Astrocyte (in vitro differentiated cells and primary cell): ENCODE data around the gene ZCRB1. TPM values are rescaled to one million over a fixed set of nuclear protein-coding genes. Genes with fewer than 3 reads are reported as not detected.

ENCODE experiments used
- DNase-seq: peaks from one replicate; pipeline ENCODE4 v3.0.0-alpha.2; 2010; ENCODE audit warnings: low read depth
- FAIRE-seq: peaks from 2 replicates; lab custom pipeline; 2011; peaks lifted over from hg19 to GRCh38; lab: Jason Lieb, UNC
- H2AFZ ChIP-seq: 2 replicates; pipeline ENCODE4 v1.6.0; 2012; ENCODE audit warnings: low read depth, low read length, inconsistent platforms
- H3K27ac ChIP-seq: 2 replicates; pipeline ENCODE4 v1.5.1; 2011; ENCODE audit warnings: low read depth, low read length, inconsistent platforms
- H3K27me3 ChIP-seq: 2 replicates; pipeline ENCODE4 v1.6.0; 2011; ENCODE audit warnings: low read length, inconsistent platforms; ENCODE audit not compliant: insufficient read depth
- H3K36me3 ChIP-seq: 2 replicates; pipeline ENCODE4 v1.5.1; 2011; ENCODE audit warnings: low read length, inconsistent platforms; ENCODE audit not compliant: insufficient read depth
- H3K4me1 ChIP-seq: 2 replicates; pipeline ENCODE4 v1.5.1; 2011; ENCODE audit warnings: low read length, inconsistent platforms; ENCODE audit not compliant: insufficient read depth
- H3K4me2 ChIP-seq: 2 replicates; pipeline ENCODE4 v1.6.0; 2012; ENCODE audit warnings: low read length, inconsistent platforms
- H3K4me3 ChIP-seq: 2 replicates; pipeline ENCODE4 v1.5.1; 2011; ENCODE audit warnings: low read depth, mild to moderate bottlenecking, low read length, inconsistent platforms; ENCODE audit not compliant: insufficient read depth
- H3K79me2 ChIP-seq: 2 replicates; pipeline ENCODE4 v1.6.0; 2012; ENCODE audit warnings: mild to moderate bottlenecking, low read length, inconsistent platforms; ENCODE audit not compliant: insufficient read depth
- H3K9ac ChIP-seq: 2 replicates; pipeline ENCODE4 v1.6.0; 2012; ENCODE audit warnings: mild to moderate bottlenecking, low read length, inconsistent platforms
- H3K9me3 ChIP-seq: 2 replicates; pipeline ENCODE4 v1.5.1; 2012; ENCODE audit warnings: low read depth, mild to moderate bottlenecking, low read length, inconsistent platforms; ENCODE audit not compliant: insufficient read depth
- H4K20me1 ChIP-seq: 2 replicates; pipeline ENCODE4 v1.6.0; 2012; ENCODE audit warnings: low read length, inconsistent platforms; ENCODE audit not compliant: insufficient read depth
- H3K27ac Mint-ChIP-seq: one replicate; pipeline ENCODE4 v1.8.0; 2021; ENCODE audit warnings: mild to moderate bottlenecking, mixed read lengths; ENCODE audit not compliant: unreplicated experiment
- H3K27me3 Mint-ChIP-seq: one replicate; pipeline ENCODE4 v1.8.0; 2021; ENCODE audit warnings: low read depth, mixed read lengths; ENCODE audit not compliant: unreplicated experiment
- H3K36me3 Mint-ChIP-seq: one replicate; pipeline ENCODE4 v1.8.0; 2021; ENCODE audit warnings: low read depth, mixed read lengths; ENCODE audit not compliant: unreplicated experiment
- H3K4me1 Mint-ChIP-seq: one replicate; pipeline ENCODE4 v1.8.0; 2021; ENCODE audit warnings: low read depth, mixed read lengths; ENCODE audit not compliant: unreplicated experiment
- H3K4me3 Mint-ChIP-seq: one replicate; pipeline ENCODE4 v1.8.0; 2021; ENCODE audit warnings: mild to moderate bottlenecking, moderate library complexity, mixed read lengths; ENCODE audit not compliant: unreplicated experiment
- H3K9me3 Mint-ChIP-seq: one replicate; pipeline ENCODE4 v1.8.0; 2021; ENCODE audit warnings: mild to moderate bottlenecking, mixed read lengths; ENCODE audit not compliant: unreplicated experiment
- EZH2 ChIP-seq: IDR thresholded peaks from 2 replicates; pipeline ENCODE4 v1.6.1; 2012; ENCODE audit warnings: mild to moderate bottlenecking, low read length, inconsistent platforms; ENCODE audit not compliant: insufficient read depth
- total RNA-seq: library from RNA; stranded (reverse); gene quantifications from 2 replicates; pipeline ENCODE4 v1.2.1, GENCODE V29; 2021
- TF ChIP-seq, protein P1 (sequence below): IDR thresholded peaks from 2 replicates; pipeline ENCODE4 v1.5.1; 2011; ENCODE audit warnings: low read depth, mild to moderate bottlenecking, inconsistent platforms, low read length, moderate library complexity; ENCODE audit not compliant: insufficient read depth

Gene ZCRB1
- total RNA-seq, 1 donor from 2014 or later, result 45.8 TPM

DNA sequence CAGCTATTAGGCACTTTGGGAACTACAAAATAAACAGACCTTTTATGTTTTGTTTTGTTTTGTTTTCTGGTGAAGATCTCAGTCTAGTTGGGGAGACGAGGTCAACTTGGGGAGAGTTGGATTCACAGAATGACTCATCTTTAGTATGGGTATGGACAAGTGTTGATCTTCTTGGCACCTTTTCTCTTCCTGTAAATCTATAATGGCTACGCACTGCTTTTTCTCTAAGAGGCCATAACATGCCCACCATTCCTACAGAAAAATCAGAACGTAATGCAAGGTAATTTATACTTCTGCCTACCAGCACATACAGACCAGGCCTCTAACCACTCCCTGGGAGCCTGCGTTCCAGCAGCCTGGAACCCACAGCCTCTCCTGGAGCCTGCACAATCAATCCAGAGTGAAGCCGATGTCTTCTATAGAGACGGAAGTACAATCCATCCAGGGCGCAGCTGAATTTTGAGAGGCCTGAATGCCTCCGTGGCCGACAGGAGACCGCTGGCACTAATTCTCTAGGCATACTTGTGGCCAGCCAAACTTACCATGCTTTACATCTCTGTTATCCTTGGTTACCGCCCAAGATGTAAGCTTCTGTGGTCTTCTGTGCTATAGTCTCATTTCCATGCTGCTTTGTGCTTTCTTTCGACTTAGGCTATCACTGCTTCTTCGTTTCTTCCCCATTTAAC, 790 bp upstream of the ZCRB1 start:
- H3K4me2 ChIP-seq, result peak overlapping the region; percentile 83
- H3K4me3 ChIP-seq, result peak overlapping the region; percentile 93
- peaks cover 13% of the 10 kb centered on the region for H3K4me1 ChIP-seq
- peaks cover 3% of the 10 kb centered on the region for H3K36me3 Mint-ChIP-seq
- H3K4me1 Mint-ChIP-seq, result peaks cover 16% of the 10 kb centered on the region
- DNase-seq (peak; percentile 78), FAIRE-seq (no peak)
- H3K9ac ChIP-seq, result peak overlapping the region; percentile 89
- no peaks in the 10 kb centered on the region for H3K9me3 ChIP-seq
- peak overlapping the region; percentile 81 for H2AFZ ChIP-seq
- peak overlapping the region; percentile 85 for H3K27ac Mint-ChIP-seq
- H3K27me3 ChIP-seq, result no peaks in the 10 kb centered on the region
- H4K20me1 ChIP-seq, result peaks cover 32% of the 10 kb centered on the region
- H3K4me3 Mint-ChIP-seq, result peak overlapping the region; percentile 99
- peaks cover 4% of the 10 kb centered on the region for H3K36me3 ChIP-seq
- H3K79me2 ChIP-seq, result peaks cover 70% of the 10 kb centered on the region
- no peaks in the 10 kb centered on the region for H3K27me3 Mint-ChIP-seq
- H3K9me3 Mint-ChIP-seq, result no peaks in the 10 kb centered on the region
- TF ChIP-seq, protein P1, sequence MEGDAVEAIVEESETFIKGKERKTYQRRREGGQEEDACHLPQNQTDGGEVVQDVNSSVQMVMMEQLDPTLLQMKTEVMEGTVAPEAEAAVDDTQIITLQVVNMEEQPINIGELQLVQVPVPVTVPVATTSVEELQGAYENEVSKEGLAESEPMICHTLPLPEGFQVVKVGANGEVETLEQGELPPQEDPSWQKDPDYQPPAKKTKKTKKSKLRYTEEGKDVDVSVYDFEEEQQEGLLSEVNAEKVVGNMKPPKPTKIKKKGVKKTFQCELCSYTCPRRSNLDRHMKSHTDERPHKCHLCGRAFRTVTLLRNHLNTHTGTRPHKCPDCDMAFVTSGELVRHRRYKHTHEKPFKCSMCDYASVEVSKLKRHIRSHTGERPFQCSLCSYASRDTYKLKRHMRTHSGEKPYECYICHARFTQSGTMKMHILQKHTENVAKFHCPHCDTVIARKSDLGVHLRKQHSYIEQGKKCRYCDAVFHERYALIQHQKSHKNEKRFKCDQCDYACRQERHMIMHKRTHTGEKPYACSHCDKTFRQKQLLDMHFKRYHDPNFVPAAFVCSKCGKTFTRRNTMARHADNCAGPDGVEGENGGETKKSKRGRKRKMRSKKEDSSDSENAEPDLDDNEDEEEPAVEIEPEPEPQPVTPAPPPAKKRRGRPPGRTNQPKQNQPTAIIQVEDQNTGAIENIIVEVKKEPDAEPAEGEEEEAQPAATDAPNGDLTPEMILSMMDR, result no peak
- TF ChIP-seq EZH2, result no peak
- H3K27ac ChIP-seq, result peak overlapping the region; percentile 77

DNA sequence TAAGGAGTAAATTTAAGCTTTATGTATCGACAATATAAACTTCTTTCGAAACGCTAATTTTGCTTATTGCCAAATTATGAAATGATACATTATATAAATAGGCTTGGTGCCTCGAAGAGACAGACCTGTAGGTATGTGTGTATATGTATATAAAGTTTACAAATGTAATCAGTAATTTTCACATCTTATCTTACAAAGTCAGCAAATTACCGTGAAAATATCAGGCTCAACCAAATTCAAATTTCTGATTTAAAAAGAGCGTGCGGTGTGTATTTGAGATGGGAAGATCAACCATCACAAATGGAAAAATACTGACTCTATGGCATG, 605 bp downstream of the ZCRB1 start:
- Histone ChIP-seq H3K4me1 (peaks cover 13% of the 10 kb centered on the region), H4K20me1 (peaks cover 23% of the 10 kb centered on the region), H3K27ac (peak overlapping the region; percentile 77), H3K79me2 (peaks cover 56% of the 10 kb centered on the region), H3K9ac (peak overlapping the region; percentile 89), H3K9me3 (no peaks in the 10 kb centered on the region), H3K27me3 (no peaks in the 10 kb centered on the region), H3K4me3 (peak overlapping the region; percentile 93), H3K36me3 (peaks cover 4% of the 10 kb centered on the region), H2AFZ (peak overlapping the region; percentile 81), H3K4me2 (peak overlapping the region; percentile 83)
- Mint-ChIP-seq H3K4me1 (peaks cover 14% of the 10 kb centered on the region), H3K9me3 (no peaks in the 10 kb centered on the region), H3K27ac (peak overlapping the region; percentile 85), H3K27me3 (no peaks in the 10 kb centered on the region), H3K4me3 (peak overlapping the region; percentile 99), H3K36me3 (peaks cover 3% of the 10 kb centered on the region)
- DNase-seq, result no peak
- TF ChIP-seq, protein P1, result no peak
- no peak for TF ChIP-seq EZH2
- no peak for FAIRE-seq

DNA sequence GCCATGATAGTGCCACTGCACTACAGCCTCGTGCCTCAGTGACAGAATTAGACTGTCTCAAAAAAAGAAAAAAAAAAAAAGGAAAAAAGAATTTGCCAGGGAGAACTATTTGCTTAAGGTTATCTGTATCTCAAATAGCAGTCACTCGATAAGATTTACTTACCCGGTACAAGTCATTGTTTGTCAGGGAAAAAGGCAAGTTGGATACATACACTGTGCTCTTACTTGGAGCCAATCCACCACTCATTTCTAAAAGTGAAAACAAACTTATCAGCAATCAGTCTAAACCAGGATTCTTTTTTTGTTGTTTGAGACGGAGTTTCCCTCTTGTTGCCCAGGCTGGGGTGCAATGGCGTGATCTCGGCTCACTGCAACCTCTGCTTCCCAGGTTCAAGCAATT, 2.0 kb downstream of the ZCRB1 start:
- Histone ChIP-seq H4K20me1 (peaks cover 17% of the 10 kb centered on the region), H3K9me3 (no peaks in the 10 kb centered on the region), H3K4me3 (no peak overlapping the region), H3K4me1 (peaks cover 13% of the 10 kb centered on the region), H3K4me2 (no peak overlapping the region), H3K27ac (no peak overlapping the region), H3K9ac (no peak overlapping the region), H3K79me2 (peaks cover 43% of the 10 kb centered on the region), H3K36me3 (peaks cover 4% of the 10 kb centered on the region), H2AFZ (no peak overlapping the region), H3K27me3 (no peaks in the 10 kb centered on the region)
- H3K9me3 Mint-ChIP-seq, result no peaks in the 10 kb centered on the region
- H3K36me3 Mint-ChIP-seq, result no peaks in the 10 kb centered on the region
- TF ChIP-seq, protein P1, result no peak
- no peak for TF ChIP-seq EZH2
- peaks cover 14% of the 10 kb centered on the region for H3K4me1 Mint-ChIP-seq
- FAIRE-seq (no peak), DNase-seq (no peak)
- H3K27me3 Mint-ChIP-seq, result no peaks in the 10 kb centered on the region
- H3K4me3 Mint-ChIP-seq, result no peak overlapping the region
- H3K27ac Mint-ChIP-seq, result no peak overlapping the region
